H1 (cell line): ENCODE measurements around the gene C12orf76. TPM values are rescaled to one million over a fixed set of nuclear protein-coding genes. Genes with fewer than 3 reads are reported as not detected.

Experiments used
- CTCF ChIA-PET: fragments of 300-600 bp; sonication (Branson Sonifier 250); formaldehyde crosslinking; loops from one replicate; lab custom pipeline; 2021; ENCODE audit not compliant: partially characterized antibody; lab: Charles Lee
- POLR2A ChIA-PET: fragments of 300-600 bp; sonication (Branson Sonifier 250); formaldehyde crosslinking; loops from one replicate; lab custom pipeline; 2021; ENCODE audit warnings: inconsistent platforms; ENCODE audit not compliant: partially characterized antibody; lab: Charles Lee
- DNase-seq, 2 experiments: peaks; one replicate each; pipeline versions ENCODE4 v3.0.0 to v3.0.0-alpha.2; 2010 to 2022; ENCODE audit warnings: low spot score in 2 of 2, low read depth in 1 of 2, mixed read lengths in 1 of 2
- FAIRE-seq: peaks from 2 replicates; lab custom pipeline; 2011; peaks lifted over from hg19 to GRCh38; lab: Jason Lieb, UNC
- H2AFZ ChIP-seq: 2 replicates; pipeline ENCODE4 v1.8.1; 2012; ENCODE audit warnings: low read length, inconsistent platforms
- H2AK5ac ChIP-seq: 2 replicates; pipeline ENCODE4 v1.6.1; 2013; ENCODE audit warnings: low read depth, low read length
- H2BK120ac ChIP-seq: replicated peaks from 2 replicates; pipeline ENCODE3; 2013; ENCODE audit warnings: low read depth, low read length, inconsistent platforms
- H2BK12ac ChIP-seq: 2 replicates; pipeline ENCODE4 v1.6.1; 2013; ENCODE audit warnings: low read depth, low read length
- H2BK15ac ChIP-seq: 2 replicates; pipeline ENCODE4 v1.6.1; 2013; ENCODE audit warnings: low read length
- H2BK20ac ChIP-seq: 2 replicates; pipeline ENCODE4 v1.6.1; 2013; ENCODE audit warnings: low read length
- H2BK5ac ChIP-seq: 2 replicates; pipeline ENCODE4 v1.6.1; 2013; ENCODE audit warnings: low read depth, low read length
- H3K14ac ChIP-seq: 2 replicates; pipeline ENCODE4 v1.6.1; 2013; ENCODE audit warnings: inconsistent platforms; ENCODE audit not compliant: insufficient read length
- H3K18ac ChIP-seq: 2 replicates; pipeline ENCODE4 v1.6.1; 2013; ENCODE audit warnings: low read length; ENCODE audit errors: extremely low read depth
- H3K23ac ChIP-seq: 2 replicates; pipeline ENCODE4 v1.6.1; 2013; ENCODE audit warnings: inconsistent platforms; ENCODE audit not compliant: insufficient read length
- H3K23me2 ChIP-seq: 2 replicates; pipeline ENCODE4 v1.6.1; 2013; ENCODE audit warnings: low read depth, low read length
- H3K27ac ChIP-seq: 2 replicates; pipeline ENCODE4 v1.6.1; 2011; ENCODE audit warnings: low read depth, low read length, inconsistent platforms
- H3K27me3 ChIP-seq, 4 experiments: replicated peaks in 1 of 4; 1 replicate in 1 of 4; 2 replicates in 3 of 4; pipeline versions ENCODE4 v1.6.1 to v1.8.1; 2011 to 2013; ENCODE audit warnings: low read length in 3 of 4, mild to moderate bottlenecking in 3 of 4, inconsistent platforms in 2 of 4, mixed read lengths in 2 of 4, moderate library complexity in 1 of 4; ENCODE audit not compliant: control insufficient read depth in 3 of 4, insufficient read depth in 3 of 4; ENCODE audit errors: extremely low read depth in 1 of 4
- H3K36me3 ChIP-seq, 4 experiments: 2 replicates each; pipeline versions ENCODE4 v1.6.1 to v1.8.1; 2011 to 2013; ENCODE audit warnings: mild to moderate bottlenecking in 4 of 4, low read length in 3 of 4, moderate library complexity in 2 of 4, control low read depth in 1 of 4, inconsistent platforms in 1 of 4; ENCODE audit not compliant: insufficient read depth in 4 of 4, control insufficient read depth in 2 of 4
- H3K4ac ChIP-seq: replicated peaks from 2 replicates; pipeline ENCODE3; 2013; ENCODE audit warnings: low read length, low read depth, mixed read lengths, inconsistent platforms; ENCODE audit not compliant: insufficient read length
- H3K4me1 ChIP-seq, 4 experiments: replicated peaks in 1 of 4; 1 replicate in 1 of 4; 2 replicates in 3 of 4; pipeline versions ENCODE4 v1.6.1 to v1.8.1; 2011 to 2013; ENCODE audit warnings: low read length in 3 of 4, inconsistent platforms in 2 of 4, mixed read lengths in 1 of 4; ENCODE audit not compliant: insufficient read depth in 4 of 4, control insufficient read depth in 3 of 4
- H3K4me2 ChIP-seq, 2 experiments: 2 replicates each; pipeline versions ENCODE4 v1.6.1 to v1.8.1; 2011 to 2013; ENCODE audit warnings: low read depth in 2 of 2, low read length in 2 of 2, control low read depth in 1 of 2, inconsistent platforms in 1 of 2, mild to moderate bottlenecking in 1 of 2; ENCODE audit not compliant: insufficient read depth in 1 of 2
- H3K4me3 ChIP-seq, 4 experiments: fragments of 200-600, 300-600 bp in 1 of 4; sonication (generic), shearing (Covaris generic), sonication (Bioruptor Twin) in 1 of 4; 2 replicates each; pipeline versions ENCODE4 v1.5.1 to v1.8.1; 2011 to 2016; ENCODE audit warnings: low read length in 4 of 4, low read depth in 3 of 4, control low read depth in 2 of 4, inconsistent platforms in 2 of 4, mild to moderate bottlenecking in 2 of 4, mixed read lengths in 1 of 4, moderate library complexity in 1 of 4; ENCODE audit not compliant: insufficient read depth in 2 of 4; ENCODE audit errors: extremely low read depth in 1 of 4
- H3K56ac ChIP-seq: replicated peaks from 2 replicates; pipeline ENCODE3; 2013; ENCODE audit warnings: low read depth, mild to moderate bottlenecking, mixed read lengths, low read length, inconsistent platforms; ENCODE audit not compliant: insufficient read length
- H3K79me1 ChIP-seq: 2 replicates; pipeline ENCODE4 v1.6.1; 2013; ENCODE audit warnings: low read depth, low read length, control low read depth
- H3K79me2 ChIP-seq, 2 experiments: 2 replicates each; pipeline versions ENCODE4 v1.6.1 to v1.8.1; 2012 to 2013; ENCODE audit warnings: low read length in 2 of 2, mild to moderate bottlenecking in 2 of 2, inconsistent platforms in 1 of 2; ENCODE audit not compliant: insufficient read depth in 2 of 2, control insufficient read depth in 1 of 2
- H3K9ac ChIP-seq, 4 experiments: replicated peaks in 1 of 4; 1 replicate in 1 of 4; 2 replicates in 3 of 4; pipeline versions ENCODE4 v1.6.1 to v1.8.1; 2011 to 2013; ENCODE audit warnings: low read depth in 3 of 4, low read length in 3 of 4, control low read depth in 2 of 4, mild to moderate bottlenecking in 2 of 4, moderate library complexity in 2 of 4, inconsistent platforms in 1 of 4; ENCODE audit errors: extremely low read depth in 1 of 4
- H3K9me3 ChIP-seq, 2 experiments: 2 replicates each; pipeline versions ENCODE4 v1.6.1 to v1.8.1; 2012 to 2013; ENCODE audit warnings: mild to moderate bottlenecking in 2 of 2, moderate library complexity in 2 of 2, control low read depth in 1 of 2, inconsistent platforms in 1 of 2, low read depth in 1 of 2, low read length in 1 of 2, mixed read lengths in 1 of 2; ENCODE audit not compliant: insufficient read depth in 2 of 2
- H4K20me1 ChIP-seq, 2 experiments: replicated peaks in 1 of 2; 2 replicates each; pipeline versions ENCODE3 to v1.8.1; 2011 to 2013; ENCODE audit warnings: inconsistent platforms in 2 of 2, low read length in 2 of 2, mild to moderate bottlenecking in 1 of 2; ENCODE audit not compliant: insufficient read depth in 2 of 2, control insufficient read depth in 1 of 2
- H4K5ac ChIP-seq: 2 replicates; pipeline ENCODE4 v1.6.1; 2013; ENCODE audit warnings: low read length, low read depth, mixed read lengths, inconsistent platforms; ENCODE audit not compliant: insufficient read length
- H4K8ac ChIP-seq: 2 replicates; pipeline ENCODE4 v1.8.0; 2013; ENCODE audit warnings: mild to moderate bottlenecking, moderate library complexity, low read length, inconsistent platforms; ENCODE audit not compliant: insufficient read depth; ENCODE audit errors: extremely low read depth
- H4K91ac ChIP-seq: replicated peaks from 2 replicates; pipeline ENCODE3; 2013; ENCODE audit warnings: low read length, mixed read lengths, inconsistent platforms; ENCODE audit not compliant: insufficient read length
- ATF2 ChIP-seq: IDR thresholded peaks from 2 replicates; pipeline ENCODE4 v1.6.1; 2012; ENCODE audit warnings: low read length, inconsistent platforms
- BRCA1 ChIP-seq: IDR thresholded peaks from 2 replicates; pipeline ENCODE4 v1.6.1; 2012; ENCODE audit warnings: low read depth, low read length, improper control_type of control experiment
- CBX5 ChIP-seq: fragments of 300-800, 300-1000 bp; sonication (generic); IDR thresholded peaks from 2 replicates; pipeline ENCODE4 v1.7.1; 2016; ENCODE audit warnings: antibody characterized with exemption, low read length, low read depth
- CREB1 ChIP-seq: IDR thresholded peaks from 2 replicates; pipeline ENCODE4 v1.6.1; 2012; ENCODE audit warnings: inconsistent platforms
- MAFK ChIP-seq: IDR thresholded peaks from 2 replicates; pipeline ENCODE4 v1.6.1; 2012; ENCODE audit warnings: low read depth, mild to moderate bottlenecking, improper control_type of control experiment, low read length
- PHF8 ChIP-seq: fragments of 200-600 bp; sonication (generic); conservative IDR thresholded peaks from 2 replicates; pipeline ENCODE4 v1.7.1; 2012; ENCODE audit warnings: low read depth, mild to moderate bottlenecking, inconsistent platforms, low read length, moderate library complexity
- SAP30 ChIP-seq: fragments of 300-600 bp; sonication (generic); IDR thresholded peaks from 2 replicates; pipeline ENCODE4 v1.7.1; 2012; ENCODE audit warnings: low read length, moderate library complexity, mild to moderate bottlenecking, inconsistent platforms; ENCODE audit not compliant: insufficient read depth, insufficient replicate concordance
- SP4 ChIP-seq: IDR thresholded peaks from 2 replicates; pipeline ENCODE4 v1.6.1; 2012; ENCODE audit warnings: low read length, inconsistent platforms
- SUZ12 ChIP-seq: fragments of 200-600 bp; sonication (generic); IDR thresholded peaks from 2 replicates; pipeline ENCODE4 v1.6.1; 2012; ENCODE audit warnings: mild to moderate bottlenecking, inconsistent platforms, low read length, moderate library complexity, mixed read lengths
- TAF7 ChIP-seq: optimal IDR thresholded peaks from 2 replicates; pipeline ENCODE3; 2011; ENCODE audit warnings: low read depth, mild to moderate bottlenecking, inconsistent platforms, low read length, moderate library complexity, borderline replicate concordance
- TEAD4 ChIP-seq: IDR thresholded peaks from 2 replicates; pipeline ENCODE4 v1.6.1; 2012; ENCODE audit warnings: low read depth, low read length, inconsistent platforms, mixed read lengths
- ZNF274 ChIP-seq: IDR thresholded peaks from 2 replicates; pipeline ENCODE4 v1.7.0; 2012; ENCODE audit warnings: low read length, borderline replicate concordance; ENCODE audit errors: extremely low read depth
- WGBS, 2 experiments: shearing (Covaris generic) in 1 of 2; methylation state at CpG; one replicate each; pipeline versions ENCODE4 v1.1.6 to v1.1.7; 2013 to 2015; ENCODE audit warnings: low lambda C conversion rate in 2 of 2, mixed read lengths in 2 of 2, inconsistent platforms in 1 of 2, low coverage in 1 of 2, missing lambda C conversion rate in 1 of 2; ENCODE audit not compliant: insufficient replicate concordance in 2 of 2, insufficient coverage in 1 of 2, insufficient read length in 1 of 2; ENCODE audit errors: extremely low coverage in 1 of 2, missing lambda C conversion rate in 1 of 2; 5-methylcytosine and 5-hydroxymethylcytosine counted together
- polyA plus RNA-seq, 7 experiments: library from polyadenylated mRNA; depleted of rRNA in 3 of 7; stranded (reverse) in 5 of 7; unstranded in 2 of 7; fragments of >200 nt in 5 of 7; fragments of 200-250 nt in 2 of 7; gene quantifications; 1 replicate in 5 of 7; 2 replicates in 1 of 7; 4 replicates in 1 of 7; pipeline versions ENCODE4 v1.2.1 to v1.2.3, GENCODE V29; 2011 to 2013; ENCODE audit warnings: missing spikeins in 2 of 7, mixed read lengths in 2 of 7
- total RNA-seq: library from RNA; stranded (reverse); fragmentation: NEBNext Ultra II Directional; extraction: Animal tissue kit (Norgen Biotek cat#: 25700); gene quantifications from 2 replicates; pipeline ENCODE4 v1.2.1, GENCODE V29; 2021

The C12orf76 gene
- total and polyA plus RNA-seq, 2 of the 8 experiments (the other 6 are each of a cell fraction or from before 2014, with no cell fraction given) = 14.4 to 18.6 TPM

GRCh38 chr12:109991586-109991985, 56.7 kb downstream of the C12orf76 start:
- H3K9me3 ChIP-seq = no peaks in the 10 kb centered on the region
- no peaks in the 10 kb centered on the region; the same call in 1 of the 2 replicates for H3K79me1 ChIP-seq
- H3K23ac ChIP-seq = no peak overlapping the region
- H3K14ac ChIP-seq = no peak overlapping the region
- H2BK120ac ChIP-seq = no peak overlapping the region
- no peak overlapping the region for H3K9ac ChIP-seq
- peaks cover 0 to 1% of the 10 kb centered on the region in 2 experiments for H4K20me1 ChIP-seq
- FAIRE-seq = no peak
- H3K18ac ChIP-seq = no peak overlapping the region
- H3K4ac ChIP-seq = no peak overlapping the region
- H3K27me3 ChIP-seq = no peaks in the 10 kb centered on the region
- no peak overlapping the region for H3K4me3 ChIP-seq
- no peak overlapping the region for H2AFZ ChIP-seq
- no peak overlapping the region for H2BK12ac ChIP-seq
- H2BK20ac ChIP-seq = no peak overlapping the region
- peaks cover 2 to 8% (median 5%) of the 10 kb centered on the region in 4 experiments; a peak in 3 of 8 replicates for H3K36me3 ChIP-seq
- no peak for TF ChIP-seq CREB1
- no peak for TF ChIP-seq SAP30
- no peak for TF ChIP-seq TAF7
- TF ChIP-seq ATF2 = no peak
- TF ChIP-seq PHF8 = no peak
- no peak for TF ChIP-seq MAFK
- no peak for TF ChIP-seq ZNF274
- TF ChIP-seq TEAD4 = no peak
- no peak for TF ChIP-seq CBX5
- no peak for TF ChIP-seq BRCA1
- no peak for TF ChIP-seq SP4
- TF ChIP-seq SUZ12 = no peak
- H2AK5ac ChIP-seq = no peak overlapping the region
- no peak overlapping the region for H2BK5ac ChIP-seq
- no peak overlapping the region for H3K56ac ChIP-seq
- no peak overlapping the region for H3K4me2 ChIP-seq
- WGBS, 2 experiments = 94% methylated on average over 5 of the region's 5 CpGs; no CpG with 5 or more reads in 1 of the 2 experiments
- no peak for DNase-seq
- H3K23me2 ChIP-seq = peaks cover 5% of the 10 kb centered on the region; the same call in 1 of the 2 replicates
- no peak overlapping the region for H4K91ac ChIP-seq
- H2BK15ac ChIP-seq = no peak overlapping the region
- H4K8ac ChIP-seq = no peak overlapping the region
- ChIA-PET CTCF (interaction anchor here (1.5 kb wide), 1 partner anchor 24 kb away, joined by 3 read pairs; no protein-coding TSS in a partner anchor), POLR2A (no interaction called here)
- no peak overlapping the region for H4K5ac ChIP-seq
- peaks cover 0 to 2% (median under 1%) of the 10 kb centered on the region in 4 experiments; a peak in 1 of 7 replicates for H3K4me1 ChIP-seq
- H3K79me2 ChIP-seq = peaks cover 0 to 16% of the 10 kb centered on the region in 2 experiments; a peak in 2 of 4 replicates
- no peak overlapping the region for H3K27ac ChIP-seq
